NCI-H446 treated with DMSO at 0.1 percent for 48 hours (cell line): ENCODE results near the gene ZSWIM7.

Experiments used
- DNase-seq: peaks from one replicate; lab custom pipeline; 2025; lab: John Stamatoyannopoulos, UW

The ZSWIM7 gene

DNA sequence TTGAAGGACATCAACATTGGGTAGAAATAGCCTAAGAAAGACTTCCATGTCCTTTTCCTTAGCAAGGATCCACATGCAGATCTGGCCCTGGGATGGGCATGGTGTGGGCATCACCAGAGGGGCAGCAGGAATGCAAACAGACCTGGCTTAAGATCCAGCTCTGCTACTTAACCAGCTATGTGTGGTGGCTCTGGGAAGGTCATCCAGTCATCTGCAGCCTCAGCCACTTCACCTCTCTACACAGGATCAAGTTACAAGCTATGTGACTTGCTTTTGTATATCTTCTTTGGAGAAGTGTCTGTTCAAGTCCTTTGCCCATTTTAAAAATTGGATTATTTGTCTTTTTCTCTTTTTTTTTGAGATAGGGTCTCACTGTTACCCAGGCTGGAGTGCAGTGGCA lies 68.1 kb downstream of the ZSWIM7 start:
- no peak for DNase-seq

DNA sequence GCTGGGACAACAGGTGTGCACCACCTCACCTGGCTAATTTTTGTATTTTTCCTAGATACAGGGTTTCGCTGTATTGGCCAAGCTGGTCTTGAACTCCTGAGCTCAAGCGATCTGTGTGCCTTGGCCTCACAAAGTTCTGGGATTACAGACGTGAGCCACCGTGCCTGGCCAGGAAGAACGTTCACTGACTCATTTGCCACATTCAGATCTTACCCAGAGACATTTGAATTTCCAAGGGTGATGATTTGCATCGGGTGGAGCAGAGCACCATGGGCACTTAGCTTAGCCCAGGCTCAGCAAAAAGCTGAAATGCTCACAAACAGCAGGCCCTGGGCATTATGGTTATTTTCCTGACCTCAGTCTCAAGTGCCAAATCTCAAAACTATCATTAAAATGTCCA lies 69.1 kb downstream of the ZSWIM7 start:
- DNase-seq: no peak

DNA sequence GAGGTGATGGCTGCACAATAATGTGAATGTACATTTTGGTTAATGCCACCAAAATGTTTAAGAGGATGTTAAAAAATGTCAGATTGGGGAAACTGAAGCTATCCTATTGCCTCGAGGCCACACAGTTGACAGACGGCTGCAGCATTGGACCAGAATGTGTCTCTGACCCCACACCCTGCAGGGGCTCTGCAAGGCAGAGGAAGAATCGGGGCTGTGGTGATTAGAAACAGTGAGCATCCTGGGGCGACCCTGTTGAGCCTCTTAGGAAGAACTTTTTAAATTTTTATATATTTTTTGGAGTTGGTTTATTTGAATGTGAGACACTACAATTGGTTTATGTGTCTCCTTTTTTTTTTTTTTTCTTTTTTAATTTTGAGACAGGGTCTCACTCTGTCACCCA lies 69.6 kb downstream of the ZSWIM7 start:
- DNase-seq: no peak

DNA sequence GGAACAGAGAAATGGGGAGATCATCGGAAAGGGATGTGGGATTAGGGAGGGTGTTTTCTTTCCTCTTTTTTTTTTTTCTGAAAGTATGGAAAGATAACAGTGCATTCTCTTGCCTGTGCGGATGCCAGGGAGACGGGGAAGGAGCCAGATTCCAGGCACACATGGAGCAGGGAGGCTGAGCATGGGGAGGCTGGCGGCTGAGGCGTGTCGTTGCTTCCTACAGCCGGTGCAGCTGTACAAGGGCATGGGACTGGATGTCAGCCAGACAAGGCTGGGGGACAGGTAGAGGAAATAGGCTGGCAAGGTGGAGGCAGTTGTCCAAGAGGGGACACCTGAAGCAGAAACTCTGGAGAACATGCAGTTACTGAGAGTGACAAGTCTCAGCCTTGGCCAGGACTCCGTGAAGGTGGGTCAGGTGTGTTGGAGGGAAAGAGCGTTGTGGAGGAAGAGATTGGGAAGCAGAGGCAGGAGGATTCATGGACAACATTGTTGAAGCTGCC lies 71.2 kb downstream of the ZSWIM7 start:
- DNase-seq: no peak
